ACC112 (cell line): ENCODE measurements around the gene HOXA9.

ENCODE experiments used
- H2AFZ ChIP-seq: fragments of 200-600 bp; sonication (generic); one replicate; pipeline ENCODE4 v1.6.0; 2017; ENCODE audit warnings: antibody characterized with exemption, low read length; ENCODE audit not compliant: unreplicated experiment
- H3K27ac ChIP-seq: fragments of 200-600 bp; sonication (generic); 2 replicates; pipeline ENCODE4 v1.5.1; 2014; ENCODE audit warnings: low read depth, mild to moderate bottlenecking, antibody characterized with exemption, low read length, moderate library complexity
- H3K27me3 ChIP-seq: fragments of 200-600 bp; sonication (generic); 2 replicates; pipeline ENCODE4 v1.6.1; 2014; ENCODE audit warnings: mild to moderate bottlenecking, antibody characterized with exemption, low read length, moderate library complexity, mixed read lengths; ENCODE audit not compliant: insufficient read depth
- H3K36me3 ChIP-seq: fragments of 200-600 bp; sonication (generic); 2 replicates; pipeline ENCODE4 v1.6.1; 2016; ENCODE audit warnings: mild to moderate bottlenecking, antibody characterized with exemption, low read length, moderate library complexity, mixed read lengths; ENCODE audit not compliant: insufficient read depth
- H3K4me1 ChIP-seq: fragments of 200-600 bp; sonication (generic); one replicate; pipeline ENCODE4 v1.6.1; 2016; ENCODE audit warnings: low read length, mixed read lengths; ENCODE audit not compliant: insufficient read depth, unreplicated experiment, control insufficient read depth
- H3K4me3 ChIP-seq: fragments of 200-600 bp; sonication (generic); 2 replicates; pipeline ENCODE4 v1.5.1; 2014; ENCODE audit warnings: mild to moderate bottlenecking, low read depth, low read length
- H3K79me2 ChIP-seq: fragments of 200-600 bp; sonication (generic); one replicate; pipeline ENCODE4 v1.6.0; 2016; ENCODE audit warnings: low read length; ENCODE audit not compliant: control insufficient read depth, unreplicated experiment, insufficient read depth

The HOXA9 gene

GRCh38 chr7:27207348-27207985, 42.1 kb upstream of the HOXA9 start:
- no peak overlapping the region for H3K4me3 ChIP-seq
- no peak overlapping the region for H2AFZ ChIP-seq
- H3K36me3 ChIP-seq = no peaks in the 10 kb centered on the region
- no peak overlapping the region for H3K27ac ChIP-seq
- H3K4me1 ChIP-seq = peaks cover 13% of the 10 kb centered on the region
- no peaks in the 10 kb centered on the region for H3K79me2 ChIP-seq
- H3K27me3 ChIP-seq = peaks cover 75% of the 10 kb centered on the region

DNA sequence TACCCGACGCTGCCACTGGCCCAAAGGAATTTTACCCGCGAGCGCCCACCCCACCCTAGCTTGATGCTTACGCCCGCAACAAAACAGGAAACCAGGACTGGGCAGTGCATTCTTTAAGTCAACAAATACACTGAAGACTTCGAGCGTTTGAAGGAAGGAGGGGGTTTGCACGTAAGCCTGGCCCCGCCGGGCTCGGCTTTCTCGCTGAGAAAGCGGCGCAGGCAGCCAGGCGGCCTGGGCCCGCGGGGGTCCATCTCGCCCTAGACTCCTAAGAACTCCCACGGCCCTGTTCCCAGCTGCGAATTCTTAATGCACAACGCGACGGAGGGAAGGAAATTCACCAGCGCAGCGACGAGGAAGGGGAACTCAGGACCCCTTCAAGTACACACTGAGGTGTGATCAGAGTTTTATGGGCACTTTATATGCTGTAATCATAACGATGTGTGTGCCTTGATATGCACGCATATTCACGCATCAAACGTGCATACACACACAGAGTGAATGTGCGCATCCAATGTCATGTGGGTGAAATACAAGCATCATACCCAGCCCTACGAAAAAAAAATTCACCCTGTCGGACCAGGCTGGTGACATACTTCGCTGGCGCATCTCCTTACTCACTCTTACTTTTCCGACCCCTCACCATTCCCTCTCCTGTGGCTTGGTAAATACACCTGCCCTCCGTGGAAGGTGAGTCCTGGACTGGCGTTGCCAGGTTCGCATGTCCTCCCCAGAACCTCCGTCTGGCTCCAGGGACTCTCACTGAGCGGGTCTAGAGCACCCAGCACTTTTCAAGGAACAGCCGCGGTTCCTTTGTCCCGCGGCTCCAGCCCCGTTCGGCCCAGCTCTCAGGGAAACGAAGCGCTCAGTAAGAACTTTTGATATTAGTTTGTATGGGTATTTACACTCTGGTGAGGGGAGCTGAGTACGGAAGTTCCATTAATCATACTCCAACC, 40.3 kb upstream of the HOXA9 start:
- Histone ChIP-seq H3K4me3 (peak overlapping the region; percentile 65), H3K79me2 (no peaks in the 10 kb centered on the region), H3K36me3 (no peaks in the 10 kb centered on the region), H3K4me1 (peaks cover 13% of the 10 kb centered on the region), H2AFZ (no peak overlapping the region), H3K27me3 (peaks cover 75% of the 10 kb centered on the region), H3K27ac (no peak overlapping the region)

DNA sequence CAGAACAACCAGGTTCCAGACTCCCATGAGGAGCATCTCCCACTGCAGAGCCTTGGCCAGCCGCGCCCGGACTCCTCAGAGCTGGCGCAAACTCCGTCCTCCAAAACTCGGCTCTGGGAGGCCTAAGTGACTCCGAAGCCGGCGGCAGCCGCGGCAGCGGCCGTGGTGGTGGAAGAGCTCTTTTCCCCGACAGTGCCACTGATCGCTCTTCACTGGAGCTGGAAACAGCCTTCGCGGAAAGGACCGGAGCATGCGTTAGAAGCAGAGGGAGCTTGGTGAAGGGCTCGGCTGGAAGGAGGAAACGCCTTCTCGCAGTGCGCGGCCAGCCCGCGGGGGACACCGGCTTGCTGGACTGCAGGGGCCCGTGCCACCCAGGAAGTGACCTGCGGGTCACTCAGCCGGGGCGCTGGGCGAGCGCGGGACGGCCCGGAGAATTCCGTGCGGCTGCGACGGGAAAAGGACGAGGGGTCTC, 39.5 kb upstream of the HOXA9 start:
- Histone ChIP-seq H3K4me1 (peaks cover 13% of the 10 kb centered on the region), H2AFZ (peak overlapping the region; percentile 70), H3K27ac (no peak overlapping the region), H3K36me3 (no peaks in the 10 kb centered on the region), H3K27me3 (peaks cover 81% of the 10 kb centered on the region), H3K79me2 (no peaks in the 10 kb centered on the region), H3K4me3 (peak overlapping the region; percentile 65)

DNA sequence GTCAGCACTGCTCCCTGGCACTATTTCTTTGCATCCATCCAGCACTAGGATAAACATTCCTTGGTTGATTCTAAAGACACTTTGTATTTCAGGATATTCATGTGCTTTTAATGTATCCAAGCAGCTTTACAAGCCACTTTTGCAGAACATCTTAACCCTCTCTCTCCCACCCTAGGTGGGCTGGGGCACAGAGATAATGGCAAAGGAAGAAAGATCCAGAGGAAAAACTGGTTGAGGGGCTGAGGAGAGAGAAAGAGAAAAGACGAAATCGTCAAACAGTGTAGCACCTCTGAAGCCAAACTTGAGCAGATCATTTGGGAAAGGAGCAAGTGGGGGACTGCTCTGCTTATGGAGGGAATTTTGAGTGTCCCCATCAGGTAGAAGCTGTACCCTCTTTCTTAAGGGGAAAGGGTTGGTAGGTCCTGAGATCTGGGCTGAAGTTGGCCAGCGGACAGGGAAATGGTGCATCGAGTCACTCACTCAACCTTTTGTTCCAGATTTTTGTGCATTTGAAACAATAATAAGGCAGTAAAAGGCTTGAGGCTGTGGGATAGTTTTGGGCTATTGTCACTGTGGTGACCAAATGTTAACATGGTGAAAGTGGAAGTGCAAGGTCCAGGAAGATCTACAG, 38.7 kb upstream of the HOXA9 start:
- Histone ChIP-seq H3K27me3 (peaks cover 86% of the 10 kb centered on the region), H2AFZ (no peak overlapping the region), H3K4me1 (peaks cover 13% of the 10 kb centered on the region)

GRCh38 chr7:27203365-27203953, 38.1 kb upstream of the HOXA9 start:
- H2AFZ ChIP-seq = no peak overlapping the region
- peaks cover 13% of the 10 kb centered on the region for H3K4me1 ChIP-seq
- no peaks in the 10 kb centered on the region for H3K79me2 ChIP-seq
- no peaks in the 10 kb centered on the region for H3K36me3 ChIP-seq
- H3K4me3 ChIP-seq = no peak overlapping the region
- H3K27me3 ChIP-seq = peaks cover 92% of the 10 kb centered on the region
- H3K27ac ChIP-seq = no peak overlapping the region

More for the DNA sequence above, 38.7 kb upstream of the HOXA9 start:
- Histone ChIP-seq H3K4me3 (0 out of 2 replicates have a peak overlapping the region, but pooled peaks have one; percentile 65), H3K27ac (no peak overlapping the region), H3K36me3 (no peaks in the 10 kb centered on the region), H3K79me2 (no peaks in the 10 kb centered on the region)

- peaks cover 13% of the 10 kb centered on the region for H3K4me1 ChIP-seq
- H3K4me3 ChIP-seq = no peak overlapping the region
- H3K27ac ChIP-seq = no peak overlapping the region
- H2AFZ ChIP-seq = no peak overlapping the region
- H3K36me3 ChIP-seq = no peaks in the 10 kb centered on the region
- no peaks in the 10 kb centered on the region for H3K79me2 ChIP-seq
- peaks cover 95% of the 10 kb centered on the region for H3K27me3 ChIP-seq
These were observed 37.5 kb upstream of the HOXA9 start for GRCh38 chr7:27202862-27203134.

DNA sequence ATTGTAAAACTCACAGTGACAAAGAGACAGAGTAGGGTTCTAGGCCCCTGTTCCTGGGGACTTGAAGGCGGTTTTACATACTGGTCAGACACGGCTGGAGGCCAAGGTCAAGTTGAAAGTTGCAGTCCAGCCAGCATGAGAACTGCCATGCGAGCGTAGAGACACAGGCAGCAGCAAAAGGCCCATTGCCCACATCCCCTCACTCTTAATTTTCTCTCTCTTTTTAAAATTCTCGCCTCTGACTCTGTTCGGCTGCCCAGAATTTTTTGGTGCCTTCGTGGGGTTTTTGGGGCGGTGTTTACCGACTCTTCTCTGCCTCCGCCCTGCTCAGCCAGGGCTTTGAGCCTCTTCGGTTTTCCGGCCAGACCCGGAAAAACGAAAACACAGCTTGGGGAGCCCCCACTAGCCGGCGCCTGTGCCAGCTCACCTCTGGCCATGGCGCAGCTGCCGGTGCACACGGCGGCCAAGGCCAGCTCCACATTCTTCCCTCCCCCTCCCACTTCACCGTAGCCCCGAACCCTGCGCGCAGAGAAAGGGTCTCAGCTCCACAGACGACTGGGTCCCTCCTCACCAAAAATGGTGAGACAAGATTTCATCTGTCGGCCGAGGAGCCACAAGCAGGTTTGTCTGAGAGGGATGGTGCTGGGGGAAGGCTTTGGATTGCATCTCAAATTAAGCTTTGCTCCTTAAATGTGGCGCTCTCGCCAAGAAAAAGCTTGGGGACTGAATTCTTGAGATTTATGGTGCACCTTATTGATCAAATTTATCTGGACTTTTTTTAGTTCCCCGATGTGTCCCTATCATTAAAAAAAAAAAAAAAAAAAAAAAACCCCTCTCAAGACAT, 36.9 kb upstream of the HOXA9 start:
- Histone ChIP-seq H3K4me1 (peaks cover 13% of the 10 kb centered on the region), H3K27me3 (peaks cover 95% of the 10 kb centered on the region), H3K27ac (no peak overlapping the region), H3K79me2 (no peaks in the 10 kb centered on the region), H3K36me3 (no peaks in the 10 kb centered on the region), H2AFZ (no peak overlapping the region), H3K4me3 (no peak overlapping the region)

DNA sequence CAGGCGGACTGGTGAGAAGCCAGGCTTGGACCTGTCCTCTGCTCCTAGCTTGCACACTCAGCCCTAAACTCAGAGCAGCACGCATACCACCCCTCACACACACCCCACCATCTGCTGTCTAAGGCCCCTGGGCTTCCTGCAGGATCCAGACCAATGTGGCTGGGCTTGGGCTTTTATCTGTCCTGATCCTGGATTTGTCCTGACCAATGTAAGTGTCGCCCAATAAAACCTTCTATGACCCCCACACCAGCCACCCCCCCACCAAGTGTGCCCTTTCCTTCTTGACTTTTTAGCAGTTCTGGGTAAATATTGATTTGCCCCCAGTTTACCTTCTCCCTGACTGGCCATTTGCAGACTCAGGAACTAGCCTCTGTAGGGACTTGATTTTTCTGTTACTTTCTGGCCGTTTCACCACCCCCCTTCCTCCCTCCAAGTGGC, 36.3 kb upstream of the HOXA9 start:
- H3K27me3 ChIP-seq = peaks cover 95% of the 10 kb centered on the region
- no peak overlapping the region for H3K4me3 ChIP-seq
- no peak overlapping the region for H3K27ac ChIP-seq
- H3K79me2 ChIP-seq = no peaks in the 10 kb centered on the region
- no peak overlapping the region for H2AFZ ChIP-seq
- peaks cover 13% of the 10 kb centered on the region for H3K4me1 ChIP-seq
- no peaks in the 10 kb centered on the region for H3K36me3 ChIP-seq

DNA sequence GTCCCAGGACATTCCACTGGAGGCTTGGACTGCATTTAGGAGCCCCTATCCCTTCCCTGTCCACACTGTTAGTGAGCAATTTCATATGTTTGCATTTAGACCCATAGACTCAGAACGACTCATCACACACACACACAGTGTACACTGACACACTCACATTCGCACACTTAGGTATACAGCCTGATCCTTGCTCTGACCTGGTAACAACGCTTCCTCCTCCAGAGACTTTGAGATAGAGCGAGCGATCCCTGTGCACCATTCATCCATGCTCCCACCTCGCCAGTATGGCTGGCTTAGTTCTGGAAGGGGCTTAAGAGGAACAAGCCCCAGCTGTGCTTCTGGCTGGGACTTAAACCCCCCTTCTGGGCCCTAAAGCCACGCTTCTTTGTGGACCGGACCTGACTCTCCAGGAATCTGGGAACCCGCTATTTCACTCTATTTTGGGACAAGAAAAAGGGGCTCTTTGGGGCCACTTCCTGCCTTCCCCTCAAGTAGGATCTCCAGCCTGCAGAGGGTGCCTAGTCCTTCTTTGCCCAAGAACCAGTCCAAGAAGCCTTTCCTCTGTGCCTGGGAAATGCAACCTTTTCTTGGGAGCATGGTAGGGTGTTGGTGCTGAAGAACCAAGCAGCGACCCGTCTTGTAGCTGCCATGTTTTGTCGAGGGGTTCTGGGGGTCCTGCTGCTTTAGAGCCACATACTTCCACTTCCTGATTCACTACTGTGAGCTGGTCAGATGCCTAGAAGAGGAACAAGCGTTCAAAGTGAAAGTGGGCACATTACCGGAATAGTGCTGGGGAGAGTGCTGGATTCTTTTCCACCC, 35.6 kb upstream of the HOXA9 start:
- Histone ChIP-seq H3K36me3 (no peaks in the 10 kb centered on the region), H3K79me2 (no peaks in the 10 kb centered on the region), H3K27me3 (peaks cover 93% of the 10 kb centered on the region), H3K4me1 (peaks cover 13% of the 10 kb centered on the region), H3K4me3 (peak overlapping the region; percentile 75), H3K27ac (no peak overlapping the region), H2AFZ (no peak overlapping the region)
